GM12873 (cell line): ENCODE data around the gene TSSC4.

Source experiments
- TF ChIP-seq, protein P1 (sequence below): IDR thresholded peaks from 2 replicates; pipeline ENCODE4 v1.5.1; 2012; ENCODE audit warnings: low read depth, mild to moderate bottlenecking, moderate library complexity, low read length, control low read depth; ENCODE audit not compliant: insufficient read depth; ENCODE audit errors: missing control alignments

The TSSC4 gene

DNA sequence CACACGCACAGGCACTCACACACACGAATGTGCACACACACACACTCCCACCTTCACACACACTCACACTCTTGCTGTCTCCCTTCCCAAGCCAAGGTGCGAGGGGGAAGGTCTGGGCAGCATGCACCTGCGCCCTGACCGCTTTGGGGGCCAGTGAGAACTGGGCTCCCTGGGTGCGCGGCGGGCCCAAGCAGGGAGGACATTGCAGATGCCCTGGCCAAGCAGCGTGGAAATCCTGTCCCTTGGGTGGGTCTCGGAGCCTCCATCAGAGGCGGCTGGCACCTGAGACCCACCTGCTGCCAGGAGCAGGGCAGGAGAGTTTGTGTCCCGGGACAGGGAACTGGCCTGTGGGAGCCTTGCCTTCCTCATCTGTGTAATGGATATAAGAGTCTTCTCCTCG, 20.2 kb upstream of the TSSC4 start:
- TF ChIP-seq, protein P1, sequence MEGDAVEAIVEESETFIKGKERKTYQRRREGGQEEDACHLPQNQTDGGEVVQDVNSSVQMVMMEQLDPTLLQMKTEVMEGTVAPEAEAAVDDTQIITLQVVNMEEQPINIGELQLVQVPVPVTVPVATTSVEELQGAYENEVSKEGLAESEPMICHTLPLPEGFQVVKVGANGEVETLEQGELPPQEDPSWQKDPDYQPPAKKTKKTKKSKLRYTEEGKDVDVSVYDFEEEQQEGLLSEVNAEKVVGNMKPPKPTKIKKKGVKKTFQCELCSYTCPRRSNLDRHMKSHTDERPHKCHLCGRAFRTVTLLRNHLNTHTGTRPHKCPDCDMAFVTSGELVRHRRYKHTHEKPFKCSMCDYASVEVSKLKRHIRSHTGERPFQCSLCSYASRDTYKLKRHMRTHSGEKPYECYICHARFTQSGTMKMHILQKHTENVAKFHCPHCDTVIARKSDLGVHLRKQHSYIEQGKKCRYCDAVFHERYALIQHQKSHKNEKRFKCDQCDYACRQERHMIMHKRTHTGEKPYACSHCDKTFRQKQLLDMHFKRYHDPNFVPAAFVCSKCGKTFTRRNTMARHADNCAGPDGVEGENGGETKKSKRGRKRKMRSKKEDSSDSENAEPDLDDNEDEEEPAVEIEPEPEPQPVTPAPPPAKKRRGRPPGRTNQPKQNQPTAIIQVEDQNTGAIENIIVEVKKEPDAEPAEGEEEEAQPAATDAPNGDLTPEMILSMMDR: no peak

DNA sequence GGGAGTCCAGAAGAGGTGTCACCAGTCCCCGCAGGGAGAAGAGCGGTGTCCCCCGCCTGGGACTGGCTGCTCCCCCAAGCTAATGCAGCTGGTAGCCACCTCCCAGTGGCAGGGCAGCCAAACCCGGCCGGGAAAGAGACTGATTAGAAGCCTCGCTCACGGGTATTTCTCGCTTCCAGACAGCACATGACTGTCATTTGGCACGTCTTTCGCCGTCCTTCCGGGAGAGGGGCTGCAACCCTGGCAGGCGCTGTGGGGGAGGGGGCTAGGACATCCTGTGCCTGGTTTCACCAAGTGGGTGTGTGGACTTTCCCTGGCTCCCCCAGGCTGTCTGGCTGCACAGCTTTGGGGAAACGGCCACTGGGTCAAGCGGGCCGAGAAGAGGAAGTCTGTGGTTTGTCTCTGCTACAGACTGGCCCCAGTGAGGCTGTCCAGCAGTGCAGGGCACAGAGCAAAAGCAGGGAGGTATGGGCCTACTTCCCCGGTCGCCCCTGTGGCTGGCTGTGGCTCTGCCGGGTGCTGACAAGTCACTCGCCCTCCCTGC, 19.7 kb upstream of the TSSC4 start:
- TF ChIP-seq, protein P1: no peak

DNA sequence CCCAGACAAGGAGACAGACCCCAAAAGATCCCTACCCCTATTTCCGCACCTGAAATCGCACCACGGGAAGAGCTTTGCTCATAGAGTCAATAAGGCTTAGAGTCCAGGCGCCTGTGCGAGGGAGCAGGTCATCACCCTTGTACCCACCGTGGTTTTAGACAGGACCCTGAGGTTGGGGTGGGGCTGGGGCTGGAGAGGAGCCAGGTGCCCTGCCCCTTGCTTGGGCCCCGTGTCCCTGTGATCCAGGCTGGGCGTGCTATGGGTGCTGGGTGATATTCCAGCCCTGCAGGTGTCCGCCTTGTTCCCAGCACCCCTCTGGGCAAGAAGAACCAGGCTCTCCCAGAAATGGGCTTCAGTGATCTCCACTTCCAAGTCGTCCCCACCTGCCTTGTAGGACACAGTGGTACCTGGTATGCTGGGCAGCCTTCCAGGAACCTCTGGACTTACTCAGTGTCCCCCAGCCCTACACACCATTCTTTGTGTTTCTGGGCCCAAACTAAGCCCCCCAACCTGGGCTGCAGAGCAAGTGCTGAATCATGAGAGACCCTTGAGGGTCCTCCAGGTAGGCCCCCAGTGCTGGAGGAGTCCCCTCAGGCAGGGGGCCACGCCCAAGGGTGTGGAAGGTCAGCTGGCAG, 18.9 kb upstream of the TSSC4 start:
- TF ChIP-seq, protein P1: no peak

DNA sequence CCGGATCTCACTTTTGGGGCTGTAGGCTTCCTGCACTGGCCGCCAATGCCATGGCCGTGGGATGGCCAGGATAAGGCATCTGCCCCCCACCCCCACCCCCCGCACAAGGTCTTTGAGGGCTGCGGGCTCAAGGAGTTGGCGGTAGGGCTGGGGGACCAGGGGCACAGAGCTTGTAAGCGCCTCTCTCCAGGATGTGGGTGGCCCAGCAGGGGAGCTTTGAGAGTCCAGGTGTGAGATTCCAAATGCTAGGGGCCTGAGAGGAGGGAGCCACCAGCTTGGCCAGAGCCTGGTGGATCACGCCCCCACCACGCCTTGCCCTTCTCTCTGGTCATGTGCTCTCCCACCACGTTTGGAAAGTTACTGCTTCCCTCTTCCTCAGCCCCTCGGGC, 18.4 kb upstream of the TSSC4 start:
- TF ChIP-seq, protein P1: no peak

DNA sequence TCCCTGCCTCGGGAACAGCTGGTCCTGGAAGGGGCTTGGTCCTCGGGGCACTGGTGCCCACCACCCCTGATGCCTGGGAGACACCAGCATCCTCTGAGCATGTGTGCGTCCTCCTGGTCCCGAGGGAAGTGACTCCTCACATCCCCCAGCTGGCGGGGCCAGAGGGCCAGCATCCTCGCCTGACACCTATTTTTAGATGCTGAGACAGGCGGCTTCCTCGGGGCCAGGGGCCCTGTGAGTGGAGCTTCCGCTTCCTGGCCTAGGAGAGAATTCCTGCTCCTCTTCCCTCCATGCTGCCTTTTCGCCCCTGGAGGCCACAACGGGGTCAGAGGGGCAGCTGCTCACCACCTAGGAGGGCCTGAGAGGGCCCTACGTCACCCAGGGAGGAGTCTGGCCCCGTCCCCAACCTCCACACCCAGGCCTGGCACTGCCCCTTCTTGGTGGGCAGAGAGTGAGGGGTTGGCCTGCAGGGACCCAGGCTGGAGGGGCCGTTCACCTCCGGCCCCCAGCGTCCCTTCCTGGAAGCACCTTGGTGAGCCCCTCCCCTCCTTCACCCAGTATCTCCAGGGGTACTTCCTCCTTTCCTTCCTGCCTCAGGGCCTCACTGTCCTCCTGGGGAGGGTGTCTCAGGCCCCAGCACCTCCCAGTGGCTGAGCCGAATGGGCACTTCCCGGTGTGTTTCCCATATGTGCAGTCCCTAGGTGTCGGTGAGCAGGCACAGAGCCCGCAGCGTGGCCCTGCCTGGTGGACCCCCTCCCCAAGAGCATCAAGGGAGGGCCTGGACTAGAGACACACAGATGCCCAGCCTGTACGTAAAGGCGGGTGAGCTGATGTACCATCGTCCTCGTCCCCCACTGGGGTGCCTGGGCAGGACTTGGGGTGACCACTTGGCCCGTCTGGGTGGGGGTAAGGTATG, 17.4 kb upstream of the TSSC4 start:
- TF ChIP-seq, protein P1: no peak

DNA sequence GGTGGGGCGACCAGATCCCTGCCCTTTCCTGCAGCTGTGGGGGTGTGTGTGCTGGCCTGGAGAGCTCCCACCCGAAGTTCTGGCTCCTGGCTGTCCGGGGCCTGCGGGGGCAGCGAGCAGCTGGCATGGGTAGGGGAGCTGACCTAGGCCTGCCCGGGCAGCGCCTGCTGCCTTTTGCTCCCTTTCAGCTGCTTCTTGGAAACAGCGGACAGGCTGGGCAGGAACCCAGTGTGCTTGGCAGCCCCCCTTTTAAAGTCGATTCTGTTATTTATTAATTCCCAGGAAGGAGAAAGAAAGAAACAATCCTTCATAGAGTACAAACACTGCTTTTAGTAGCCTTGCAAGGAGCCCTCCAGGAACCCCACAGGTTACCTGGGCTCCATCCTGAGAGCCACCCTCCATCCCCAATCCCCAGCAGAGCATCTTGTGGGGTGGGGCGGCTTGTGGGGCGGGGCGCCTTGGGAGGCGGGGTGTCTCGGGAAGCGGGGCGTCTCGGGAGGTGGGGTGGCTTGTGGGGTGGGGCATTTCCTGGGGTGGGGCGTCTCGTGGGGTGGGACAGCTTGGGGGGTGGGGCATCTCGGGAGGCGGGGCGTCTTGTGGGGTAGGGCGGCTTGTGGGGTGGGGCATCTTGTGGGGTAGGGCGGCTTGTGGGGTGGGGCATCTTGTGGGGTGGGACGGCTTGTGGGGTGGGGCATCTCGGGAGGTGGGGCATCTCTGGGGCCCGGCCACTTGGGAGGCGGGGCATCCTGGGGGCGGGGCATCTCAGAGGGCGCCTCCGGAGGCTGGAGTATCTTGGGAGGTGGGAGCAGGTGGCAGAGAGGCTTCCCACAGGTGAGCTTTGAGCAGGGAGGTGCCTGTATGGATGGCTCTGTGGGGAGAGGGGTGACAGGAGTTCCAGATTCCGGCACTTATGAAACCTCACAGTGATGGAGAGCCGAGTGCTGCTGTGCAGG, 16.4 kb upstream of the TSSC4 start:
- TF ChIP-seq, protein P1: no peak
